Ramos (cell line): ENCODE measurements around the gene RSRP1.
"Not testable (repeated sequence)": the region's sequence is repeated elsewhere in the genome, so short reads cannot be mapped to it uniquely, and the experiment has no call there.

Experiments used
- in situ Hi-C: fragments of 300-500 bp; cut with MboI; formaldehyde crosslinking; loops from one replicate; pipeline ENCODE4 v1.14.3; 2022; ENCODE audit warnings: low sequenced_read_pairs; ENCODE audit not compliant: unreplicated experiment

Gene RSRP1

GRCh38 chr1:25247024-25247828 lies at the start of gene RSRP1:
Gene RSRP1 (minus strand): TSS chr1:25247454. CDS start chr1:25246963, 491 bp downstream.
- in situ Hi-C loops = no loop called here

DNA sequence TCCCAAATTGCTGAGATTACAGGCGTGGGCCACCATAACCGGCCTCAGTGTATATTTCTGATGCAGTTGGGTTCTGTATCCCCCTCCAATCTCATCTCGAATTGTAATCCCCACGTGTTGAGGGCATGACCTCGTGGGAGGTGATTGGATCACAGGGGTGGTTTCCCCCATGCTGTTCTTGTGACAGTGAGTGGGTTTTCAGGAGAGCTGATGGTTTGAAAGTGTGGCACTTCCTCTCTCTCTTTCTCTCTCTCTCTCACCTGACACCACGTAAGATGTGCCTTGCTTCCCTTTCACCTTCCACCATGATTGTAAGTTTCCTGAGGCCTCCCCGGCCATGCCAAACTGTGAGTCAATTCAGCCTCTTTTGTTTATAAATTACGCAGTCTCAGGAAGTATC lies 49.2 kb upstream of the RSRP1 start:
- in situ Hi-C loops = not testable (repeated sequence)

- in situ Hi-C loops = not testable (repeated sequence)
These were observed 47.9 kb upstream of the RSRP1 start for GRCh38 chr1:25294889-25295826.

DNA sequence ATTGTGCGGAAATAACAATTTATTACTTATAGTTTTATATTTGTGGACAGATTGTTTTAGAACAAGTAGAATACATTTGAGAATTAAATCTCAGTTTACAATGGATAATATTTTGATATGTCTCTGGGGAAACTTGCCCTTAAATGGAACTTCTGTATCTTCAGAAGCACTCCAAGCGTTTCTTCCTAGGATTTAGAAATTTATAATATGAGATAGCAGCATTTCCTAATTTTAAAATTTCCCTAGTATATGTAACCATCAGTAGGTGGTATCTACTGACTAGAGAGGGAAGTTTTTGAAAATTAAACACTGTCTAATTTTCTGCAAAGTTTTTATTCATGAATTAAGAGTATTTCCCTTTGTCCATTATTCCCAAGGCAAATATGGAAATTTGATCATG lies 46.2 kb upstream of the RSRP1 start:
- in situ Hi-C loops = not testable (repeated sequence)

DNA sequence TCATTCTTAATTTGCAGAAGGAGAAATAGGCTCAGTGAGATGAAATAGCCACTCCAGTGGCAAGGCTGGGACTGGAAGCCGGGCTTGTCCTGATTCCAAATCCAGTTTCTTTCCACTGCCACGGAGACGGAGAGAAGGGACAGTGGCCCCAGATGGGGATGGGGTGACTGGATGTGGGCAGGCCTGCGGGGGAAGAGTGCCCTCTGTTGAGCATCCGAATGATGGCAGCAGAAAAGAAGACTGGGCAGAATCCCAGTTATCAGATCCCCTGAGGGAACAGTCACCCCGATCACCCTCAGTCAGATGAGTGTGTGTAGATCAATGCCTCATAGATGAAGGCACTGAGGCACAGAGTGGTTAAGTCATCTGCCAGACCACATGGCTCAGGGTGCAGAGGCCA lies 42.8 kb upstream of the RSRP1 start:
- in situ Hi-C loops = not testable (repeated sequence)

- in situ Hi-C loops = loop anchor here (10.0 kb wide), 1 partner anchor 506 kb away; no protein-coding TSS in a partner anchor
These were observed 41.4 kb upstream of the RSRP1 start for GRCh38 chr1:25288573-25289101.

GRCh38 chr1:25287164-25287563 lies 39.9 kb upstream of the RSRP1 start:
- in situ Hi-C loops = loop anchor here (10.0 kb wide), 1 partner anchor 508 kb away; no protein-coding TSS in a partner anchor

GRCh38 chr1:25285862-25286261 lies 38.6 kb upstream of the RSRP1 start:
- in situ Hi-C loops = loop anchor here (10.0 kb wide), 1 partner anchor 509 kb away; no protein-coding TSS in a partner anchor

DNA sequence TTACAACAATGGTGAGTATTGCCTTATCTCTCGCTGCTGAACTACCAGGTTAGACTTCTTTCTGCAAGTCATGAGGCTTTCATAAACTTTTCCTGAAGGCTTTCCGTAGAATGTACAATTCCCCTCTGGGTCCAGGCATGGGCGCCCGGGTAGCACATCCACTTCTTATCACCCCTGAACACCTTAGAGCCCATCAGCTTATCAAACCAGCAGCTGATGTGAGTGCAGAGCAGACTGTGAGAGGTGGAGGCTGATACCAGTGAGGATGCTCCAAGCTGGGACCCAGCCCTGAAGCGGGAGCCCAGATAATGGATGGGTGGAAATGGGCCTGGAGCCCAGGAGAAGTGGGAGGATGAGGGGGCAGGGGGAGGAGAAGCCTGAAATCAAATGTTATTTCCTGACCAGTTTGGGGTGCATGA lies 32.4 kb upstream of the RSRP1 start:
- in situ Hi-C loops = loop anchor here (10.0 kb wide), 1 partner anchor 515 kb away; no protein-coding TSS in a partner anchor

DNA sequence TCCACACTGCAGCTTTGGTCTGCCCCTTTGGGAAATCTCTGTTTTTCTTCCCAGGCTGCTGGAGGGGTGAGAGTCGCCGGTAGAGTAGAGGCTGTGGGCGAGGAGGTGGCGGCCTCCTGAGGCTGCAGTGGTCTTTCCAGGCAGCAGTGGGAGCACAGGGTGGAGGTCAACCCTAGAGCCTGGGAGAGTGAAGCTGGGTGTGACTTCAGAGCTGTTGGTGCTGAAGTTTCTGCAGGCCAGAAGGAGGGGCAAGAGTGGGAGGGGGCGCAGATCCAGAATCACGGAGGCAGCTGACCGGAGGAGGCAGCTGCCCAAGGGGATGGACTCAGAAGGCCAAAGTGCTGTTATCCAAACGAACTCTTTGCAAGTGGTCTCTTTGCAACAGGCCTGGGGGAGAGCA lies 31.5 kb upstream of the RSRP1 start:
- in situ Hi-C loops = not testable (repeated sequence)

- in situ Hi-C loops = not testable (repeated sequence)
These were observed 31.1 kb upstream of the RSRP1 start for GRCh38 chr1:25278358-25278757.

DNA sequence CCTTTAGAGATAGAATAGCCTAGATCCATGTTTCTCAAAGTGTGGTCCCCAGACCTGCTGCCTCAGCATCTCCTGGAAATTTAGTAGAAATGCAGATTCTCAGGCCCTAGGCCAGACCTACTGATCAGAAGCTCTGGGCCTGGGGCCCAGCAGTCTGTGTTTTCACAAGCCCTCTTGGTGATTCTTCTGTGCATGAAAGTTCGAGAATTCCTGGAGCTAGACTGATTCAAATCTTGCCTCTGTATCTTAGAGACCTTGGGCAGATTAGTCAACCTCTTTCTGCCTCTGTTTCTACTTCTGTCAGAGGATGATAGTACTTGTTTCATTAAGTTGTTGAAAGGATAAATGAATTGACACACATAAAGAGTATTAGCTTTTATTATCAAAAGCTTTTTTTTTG lies 30.0 kb upstream of the RSRP1 start:
- in situ Hi-C loops = not testable (repeated sequence)

GRCh38 chr1:25275648-25276047 lies 28.4 kb upstream of the RSRP1 start:
- in situ Hi-C loops = not testable (repeated sequence)

- in situ Hi-C loops = not testable (repeated sequence)
These were observed 25.0 kb upstream of the RSRP1 start, which contains the start of gene RHD for GRCh38 chr1:25272238-25272637. Gene RHD (plus strand): TSS chr1:25272509. CDS start chr1:25272548, 39 bp downstream.

GRCh38 chr1:25268143-25268760 lies 21.0 kb upstream of the RSRP1 start:
- in situ Hi-C loops = not testable (repeated sequence)

DNA sequence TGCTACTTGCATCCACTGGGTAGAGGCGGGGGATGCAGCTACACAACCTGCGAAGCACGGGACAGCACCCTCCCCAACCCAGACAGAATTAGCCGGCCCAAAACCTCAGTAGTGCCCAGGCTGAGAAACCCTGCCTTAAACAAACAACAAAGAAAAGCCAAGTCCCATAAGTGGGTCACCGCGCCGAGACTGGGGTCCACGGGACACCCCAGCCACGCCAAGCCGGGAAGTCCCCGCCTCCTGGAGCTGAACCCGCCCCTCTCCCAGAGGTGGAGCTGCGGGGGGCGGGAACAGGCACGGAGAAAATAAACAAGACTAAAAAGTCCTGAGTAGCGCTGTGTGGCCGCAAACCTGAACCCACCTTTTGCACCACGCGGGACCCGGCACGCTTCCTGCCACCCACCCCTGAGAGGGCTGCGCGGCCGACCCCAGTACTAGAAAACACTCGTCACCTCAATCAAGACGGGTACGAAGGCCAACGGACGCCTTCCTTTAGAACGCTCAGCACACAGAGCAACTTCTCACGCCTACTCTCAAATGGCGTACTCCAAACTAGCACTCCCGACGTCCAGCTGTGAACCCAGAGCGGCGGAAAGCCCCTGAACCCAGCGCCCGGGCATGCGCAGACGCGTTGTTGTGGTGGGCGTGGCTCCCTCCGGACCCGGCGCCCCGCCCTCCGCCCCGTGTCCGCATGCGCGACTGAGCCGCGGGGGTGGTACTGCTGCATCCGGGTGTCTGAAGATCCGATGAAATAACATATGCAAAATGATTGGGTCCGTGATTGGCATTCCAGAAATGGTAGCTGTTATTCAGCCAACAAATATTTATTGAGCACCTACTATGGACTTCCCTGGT lies 20.3 kb upstream of the RSRP1 start:
- in situ Hi-C loops = not testable (repeated sequence)

GRCh38 chr1:25266554-25267287 lies 19.5 kb upstream of the RSRP1 start:
- in situ Hi-C loops = not testable (repeated sequence)

GRCh38 chr1:25260336-25260735 lies 13.1 kb upstream of the RSRP1 start:
- in situ Hi-C loops = not testable (repeated sequence)
